Astrocyte (in vitro differentiated cells and primary cell): ENCODE data around the gene DCLK1.

Experiments
- CTCF ChIP-seq: IDR thresholded peaks from 2 replicates; pipeline ENCODE4 v1.5.1; 2011; ENCODE audit warnings: low read depth, mild to moderate bottlenecking, inconsistent platforms, low read length, moderate library complexity; ENCODE audit not compliant: insufficient read depth
- EZH2 ChIP-seq: IDR thresholded peaks from 2 replicates; pipeline ENCODE4 v1.6.1; 2012; ENCODE audit warnings: mild to moderate bottlenecking, low read length, inconsistent platforms; ENCODE audit not compliant: insufficient read depth

GRCh38 chr13:36173571-36174322 is 42.6 kb upstream of the DCLK1 start:
- TF ChIP-seq CTCF = no peak
- no peak for TF ChIP-seq EZH2
